HG03175 (cell line): ENCODE data around the gene CACNA1H.
"Not testable (repeated sequence)": the region's sequence is repeated elsewhere in the genome, so short reads cannot be mapped to it uniquely, and the experiment has no call there.

Source experiments
- ATAC-seq: cut with Tn5 transposase; IDR thresholded peaks from one replicate; pipeline ENCODE4 v1.9.1; 2021; ENCODE audit warnings: mild to moderate bottlenecking, moderate library complexity; ENCODE audit not compliant: unreplicated experiment

The CACNA1H gene

GRCh38 chr16:1221628-1222552 is 69.0 kb downstream of the CACNA1H start:
- ATAC-seq, result no peak

DNA sequence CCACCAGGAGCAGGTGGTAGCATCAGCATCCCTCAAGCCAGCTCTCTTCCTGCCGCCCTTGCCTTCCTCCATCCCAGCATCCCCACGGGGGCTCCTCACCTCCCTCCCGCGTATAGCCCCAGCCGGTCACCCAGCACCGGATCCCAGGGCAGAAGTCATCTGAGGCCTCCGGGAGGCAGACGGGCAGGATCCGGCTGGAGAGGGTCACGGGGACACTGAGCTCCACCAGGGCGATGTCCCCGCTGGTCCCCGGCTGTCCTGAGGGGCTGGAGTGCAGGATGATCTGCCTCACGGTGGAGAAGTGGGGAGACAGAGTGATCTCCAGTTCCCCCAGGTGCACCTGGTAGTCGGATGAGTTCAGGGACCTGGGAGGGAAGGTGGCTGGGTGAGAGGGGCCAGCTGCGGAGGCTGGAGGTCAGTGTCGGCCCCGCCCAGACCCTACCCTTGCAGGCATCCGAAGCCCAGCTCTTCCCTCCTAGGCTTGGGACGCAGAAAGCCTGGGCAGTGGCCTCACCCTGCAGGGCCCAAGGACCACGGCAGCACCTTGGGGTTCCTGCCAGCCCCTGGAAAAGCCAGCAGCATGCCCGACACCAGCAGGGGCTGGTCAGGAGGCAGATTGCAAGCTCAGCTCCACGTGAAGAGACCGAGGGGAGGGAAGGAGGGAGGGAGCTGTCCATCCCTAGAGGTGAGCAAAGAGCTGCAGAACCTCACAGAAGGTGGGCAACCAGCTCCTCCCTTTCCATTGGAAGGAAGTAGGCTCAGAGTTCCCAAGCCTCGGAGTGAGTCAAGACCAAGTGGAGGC is 69.8 kb downstream of the CACNA1H start:
- ATAC-seq, result no peak

DNA sequence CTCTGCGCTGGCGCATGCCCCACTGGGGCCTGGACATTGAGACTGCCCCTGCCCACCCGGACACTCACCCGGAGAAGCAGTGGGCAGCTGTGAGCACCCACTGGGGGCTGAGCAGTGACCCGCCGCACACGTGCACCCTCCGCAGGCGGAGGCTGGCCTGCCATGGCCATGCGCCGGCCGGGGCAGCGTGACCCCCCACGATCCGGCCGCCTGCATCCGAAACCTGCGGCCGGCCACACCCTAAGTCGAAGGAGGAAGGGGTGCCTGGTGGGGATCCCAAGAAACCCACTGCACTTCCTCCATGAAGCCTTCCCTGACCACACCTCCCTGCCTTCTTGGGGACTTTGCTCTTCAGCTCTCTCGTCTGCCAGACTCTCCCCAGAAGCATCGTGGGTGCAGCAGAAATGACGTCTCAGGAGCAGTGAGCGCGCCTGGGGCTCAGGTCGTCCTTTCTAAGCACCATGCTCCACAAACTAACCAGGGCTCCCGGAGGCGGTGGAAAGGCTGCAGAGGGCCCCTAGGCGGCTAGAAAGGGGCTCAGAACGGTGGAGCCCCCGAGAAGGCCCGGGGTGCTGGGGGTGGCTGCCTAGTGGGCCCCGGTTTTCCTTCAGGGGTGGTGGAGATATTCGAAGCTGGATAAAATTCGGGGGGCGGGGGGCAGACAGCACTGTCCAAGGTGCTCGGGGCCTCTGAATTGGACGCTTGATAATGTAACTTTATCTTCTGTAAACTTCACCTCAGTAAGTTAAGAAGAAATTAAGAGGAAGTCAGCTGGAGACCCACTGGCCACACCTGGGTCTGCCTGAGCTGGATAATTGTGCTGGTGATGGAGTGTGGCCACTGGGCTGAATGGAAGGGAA is 70.7 kb downstream of the CACNA1H start:
- no peak for ATAC-seq

DNA sequence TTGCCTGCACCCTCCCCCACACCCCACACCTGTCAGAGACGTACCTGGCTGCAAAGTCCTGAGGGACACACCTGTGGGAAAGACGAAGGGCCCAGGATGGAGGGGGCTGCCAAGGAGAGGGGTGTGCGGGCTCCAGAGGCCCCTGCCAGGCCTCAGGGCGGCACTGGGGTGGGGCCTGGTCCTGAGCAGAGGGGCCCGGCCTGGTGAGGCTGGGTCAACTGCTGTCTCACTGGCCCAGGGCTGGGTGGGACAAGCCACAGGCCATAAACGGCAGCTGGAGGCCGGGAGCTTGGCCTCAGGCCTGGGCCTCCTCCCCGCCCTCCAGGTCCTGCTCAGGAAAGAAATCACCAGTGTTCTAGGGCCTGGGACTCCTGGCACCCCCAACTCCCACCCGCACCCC is 71.7 kb downstream of the CACNA1H start:
- ATAC-seq, result no peak

- no peak for ATAC-seq
These were observed 72.1 kb downstream of the CACNA1H start, which contains the start of gene TPSG1 for GRCh38 chr16:1225051-1225451. TSS of gene TPSG1 (minus strand) at chr16:1225268. CDS start at chr16:1225252, 16 bp downstream.

DNA sequence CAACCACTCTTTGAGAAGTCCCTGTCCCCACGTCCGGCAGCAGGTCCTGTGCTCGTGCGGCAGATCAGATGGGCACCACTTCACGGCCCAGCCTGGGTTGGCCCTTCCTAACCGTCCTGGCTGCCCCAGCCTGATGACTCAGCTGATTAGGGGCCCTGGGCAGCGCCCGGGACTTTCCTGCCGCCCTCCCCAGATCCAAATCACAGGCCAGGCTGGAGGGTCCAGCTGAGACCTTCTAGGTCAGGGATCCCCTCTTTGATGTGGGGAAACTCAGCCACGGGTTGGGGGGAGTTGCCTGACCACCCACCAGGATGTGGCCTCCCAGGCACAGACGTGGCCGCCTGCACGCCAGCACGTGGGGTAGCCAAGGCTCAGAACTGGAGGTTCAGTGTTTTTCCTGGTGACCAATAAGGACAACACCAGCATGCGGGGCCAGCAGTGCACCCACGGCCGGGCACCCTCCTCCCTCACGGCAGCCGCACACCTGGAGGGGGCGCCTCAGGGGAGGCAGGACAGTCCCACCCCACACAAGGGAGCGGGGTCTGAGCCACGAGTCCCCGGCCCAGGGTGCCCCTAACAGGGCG is 72.9 kb downstream of the CACNA1H start:
- ATAC-seq, result not testable (repeated sequence)

DNA sequence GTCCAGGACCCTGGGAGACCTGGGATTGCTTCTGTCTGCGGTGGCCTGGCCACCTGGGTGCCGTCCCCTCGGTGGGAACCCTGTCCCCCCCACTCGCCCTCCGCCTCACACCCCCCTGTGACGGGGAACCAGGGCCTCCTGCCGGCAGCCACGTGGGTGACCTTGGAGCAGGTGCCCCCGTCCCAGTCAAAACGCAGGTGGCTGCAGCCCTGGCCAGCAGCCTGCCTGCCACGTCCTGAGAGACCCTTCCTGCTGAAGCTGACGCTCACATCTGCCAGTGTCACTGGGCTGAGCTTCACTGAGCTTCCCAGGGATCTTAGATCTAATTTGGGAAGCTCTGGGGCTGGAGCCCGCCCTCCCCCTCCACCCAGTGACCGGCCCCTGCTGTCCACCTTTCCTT is 73.8 kb downstream of the CACNA1H start:
- not testable (repeated sequence) for ATAC-seq

DNA sequence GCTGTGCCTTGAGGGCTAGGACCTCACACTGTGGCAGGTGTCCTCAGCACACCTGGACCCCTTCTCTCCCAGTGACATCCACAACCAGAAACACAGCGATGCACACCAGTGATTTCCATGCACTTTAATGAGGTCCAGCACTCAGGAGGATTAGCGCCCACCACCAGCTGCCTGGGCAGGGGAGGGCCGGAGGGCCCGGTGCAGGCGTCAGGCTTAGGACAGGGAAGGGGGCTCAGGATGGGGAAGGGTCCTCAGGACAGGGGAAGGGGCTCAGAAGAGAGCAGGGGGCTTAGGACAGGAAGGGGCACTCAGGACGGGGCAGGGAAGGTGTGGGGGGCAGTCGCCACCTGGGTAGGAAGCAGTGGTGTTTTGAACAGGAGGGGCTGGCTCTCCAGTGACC is 75.3 kb downstream of the CACNA1H start:
- not testable (repeated sequence) for ATAC-seq

- not testable (repeated sequence) for ATAC-seq
These were observed 76.6 kb downstream of the CACNA1H start for GRCh38 chr16:1229476-1229875.

DNA sequence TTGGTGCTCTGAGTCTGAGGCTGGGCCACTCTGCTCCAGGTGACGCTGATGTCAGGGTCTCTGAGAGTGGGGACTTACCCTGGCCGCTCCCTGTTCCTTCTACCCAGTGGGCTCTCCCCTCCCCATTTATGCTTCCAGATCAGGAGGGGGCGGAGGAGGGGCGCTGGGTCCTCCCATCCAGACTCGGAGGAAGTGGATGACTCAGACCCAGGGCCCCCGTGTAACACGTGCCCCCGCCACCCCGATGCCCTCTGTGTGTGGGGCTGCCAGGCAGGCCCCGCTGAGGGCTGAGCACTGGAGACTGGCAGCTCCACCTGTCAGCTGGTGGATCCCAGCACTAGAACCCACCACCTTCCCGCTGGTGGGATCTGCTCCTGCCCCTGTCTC is 77.2 kb downstream of the CACNA1H start, which contains the start of gene TPSB2:
Gene TPSB2, minus strand, starts transcription at position 101 of the 387 bp plus-strand sequence. CDS start 233 bp downstream, outside the sequence.
- ATAC-seq, result not testable (repeated sequence)

DNA sequence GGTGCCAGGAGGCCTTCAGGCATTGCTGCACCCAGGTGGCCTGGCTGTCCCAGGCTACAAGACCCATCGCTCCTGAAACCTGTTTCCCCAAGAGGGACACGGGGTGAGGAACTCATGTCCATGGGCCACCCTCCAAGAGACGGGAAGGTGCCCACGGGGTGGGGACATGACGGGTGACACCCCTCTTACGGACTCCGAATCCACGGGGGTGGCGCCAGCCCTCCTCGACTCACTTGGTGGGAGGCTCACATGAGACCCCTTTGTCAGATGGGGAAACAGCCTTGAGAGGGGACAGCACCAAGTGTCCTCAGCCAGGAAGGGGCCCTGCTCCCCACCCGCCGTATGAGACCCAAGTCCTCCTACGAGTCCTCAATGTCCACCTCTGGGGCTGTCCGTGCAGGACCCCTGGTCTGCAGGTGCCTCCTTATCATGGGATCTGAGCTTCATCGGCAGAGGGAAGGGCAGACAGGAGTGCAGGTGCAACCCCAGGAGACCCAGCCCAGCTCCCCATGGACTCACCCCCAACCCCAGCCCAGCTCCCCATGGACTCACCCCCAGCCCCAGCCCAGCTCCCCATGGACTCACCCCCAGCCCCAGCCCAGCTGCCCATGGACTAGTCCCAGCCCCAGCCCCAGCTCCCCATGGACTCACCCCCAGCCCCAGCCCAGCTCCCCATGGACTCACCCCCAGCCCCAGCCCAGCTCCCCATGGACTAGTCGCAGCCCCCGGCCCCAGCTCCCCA is 77.7 kb downstream of the CACNA1H start:
- ATAC-seq, result not testable (repeated sequence)

- ATAC-seq, result not testable (repeated sequence)
These were observed 78.4 kb downstream of the CACNA1H start for GRCh38 chr16:1231301-1231700.

GRCh38 chr16:1232049-1232748 is 79.3 kb downstream of the CACNA1H start:
- ATAC-seq, result not testable (repeated sequence)

- not testable (repeated sequence) for ATAC-seq
These were observed 83.8 kb downstream of the CACNA1H start for GRCh38 chr16:1236659-1237058.

DNA sequence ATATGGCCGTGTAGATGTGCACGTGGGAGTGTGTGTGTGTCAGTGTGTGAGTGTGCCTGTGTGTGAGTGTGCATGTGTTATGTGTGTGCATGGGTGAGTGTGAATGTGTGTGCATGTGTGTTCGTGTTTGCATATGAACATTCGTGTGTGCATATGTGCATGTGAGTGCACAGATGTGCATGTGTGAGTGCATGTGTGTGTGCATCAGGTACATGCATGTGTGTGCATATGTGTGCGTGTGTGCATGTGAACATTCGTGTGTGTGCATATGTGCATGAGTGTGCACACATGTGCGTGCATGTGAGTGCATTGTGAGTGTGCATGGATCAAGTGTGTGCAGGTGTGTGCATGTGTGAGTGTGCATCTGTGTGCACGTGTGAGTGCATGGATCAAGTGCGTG is 85.1 kb downstream of the CACNA1H start:
- ATAC-seq, result no peak

GRCh38 chr16:1238909-1239308 is 86.0 kb downstream of the CACNA1H start:
- not testable (repeated sequence) for ATAC-seq

DNA sequence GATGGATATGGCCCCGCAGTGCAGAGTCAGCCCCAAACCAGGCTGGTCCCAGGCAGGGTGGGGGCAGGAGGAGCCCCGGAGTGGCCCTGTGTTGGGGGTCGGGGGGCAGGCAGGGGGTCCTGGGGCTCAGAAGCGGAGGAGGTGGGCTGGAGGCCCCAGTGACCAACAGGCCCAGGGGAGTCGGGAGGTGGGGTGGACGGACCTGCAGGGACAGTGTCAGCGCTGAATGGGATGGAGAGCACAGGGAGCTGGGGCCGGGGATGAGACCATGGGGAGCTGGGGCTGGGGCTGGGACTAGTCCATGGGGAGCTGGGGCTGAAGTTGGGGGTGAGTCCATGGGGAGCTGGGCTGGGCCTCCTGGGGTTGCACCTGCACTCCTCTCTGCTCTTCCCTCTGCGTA is 86.7 kb downstream of the CACNA1H start:
- ATAC-seq, result not testable (repeated sequence)

DNA sequence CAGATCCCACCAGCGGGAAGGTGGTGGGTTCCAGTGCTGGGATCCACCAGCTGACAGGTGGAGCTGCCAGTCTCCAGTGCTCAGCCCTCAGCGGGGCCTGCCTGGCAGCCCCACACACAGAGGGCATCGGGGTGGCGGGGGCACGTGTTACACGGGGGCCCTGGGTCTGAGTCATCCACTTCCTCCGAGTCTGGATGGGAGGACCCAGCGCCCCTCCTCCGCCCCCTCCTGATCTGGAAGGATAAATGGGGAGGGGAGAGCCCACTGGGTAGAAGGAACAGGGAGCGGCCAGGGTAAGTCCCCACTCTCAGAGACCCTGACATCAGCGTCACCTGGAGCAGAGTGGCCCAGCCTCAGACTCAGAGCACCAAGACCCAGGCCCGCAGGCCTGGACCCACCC is 87.5 kb downstream of the CACNA1H start, which contains the start of gene TPSAB1:
Gene TPSAB1, plus strand, starts transcription at position 270 of the 400 bp plus-strand sequence. CDS start 234 bp downstream, outside the sequence.
- ATAC-seq, result not testable (repeated sequence)

GRCh38 chr16:1241081-1241480 is 88.2 kb downstream of the CACNA1H start:
- not testable (repeated sequence) for ATAC-seq
